OCI-LY7 (cell line): ENCODE results near the gene SLC4A9. TPM values are rescaled to one million over a fixed set of nuclear protein-coding genes. Genes with fewer than 3 reads are reported as not detected.
A peak's percentile ranks its signal among the peaks of the same experiment; 100 is the strongest.

ENCODE experiments used
- BruUV-seq: library from RNA; stranded (reverse); fragments of 400-500 nt; replicated peaks from 2 replicates; lab custom pipeline; 2021; lab: Mats Ljungman, UMichigan
- CTCF ChIA-PET: fragments of 300-600 bp; sonication (Branson Sonifier 250); formaldehyde crosslinking; loops from one replicate; lab custom pipeline; 2022; ENCODE audit warnings: antibody characterized with exemption; ENCODE audit not compliant: unreplicated experiment; lab: Charles Lee
- POLR2A ChIA-PET: fragments of 300-600 bp; sonication (Branson Sonifier 250); formaldehyde crosslinking; loops from one replicate; lab custom pipeline; 2022; ENCODE audit warnings: antibody characterized with exemption; lab: Charles Lee
- DNase-seq: peaks from one replicate; pipeline ENCODE4 v3.0.0-alpha.2; 2015; ENCODE audit warnings: low spot score
- H2AFZ ChIP-seq: fragments of 200-600 bp; sonication (generic), shearing (Covaris generic); 2 replicates; pipeline ENCODE4 v1.6.1; 2014; ENCODE audit warnings: mild to moderate bottlenecking, antibody characterized with exemption, low read length, moderate library complexity
- H3K27ac ChIP-seq: fragments of 200-600 bp; sonication (generic); 2 replicates; pipeline ENCODE4 v1.5.1; 2014; ENCODE audit warnings: mixed run types, low read depth, mild to moderate bottlenecking, moderate library complexity, low read length, inconsistent platforms; ENCODE audit not compliant: poor library complexity, severe bottlenecking
- H3K36me3 ChIP-seq: fragments of 200-600 bp; sonication (generic); 2 replicates; pipeline ENCODE4 v1.6.1; 2014; ENCODE audit warnings: mild to moderate bottlenecking, antibody characterized with exemption, low read length, moderate library complexity, mixed read lengths; ENCODE audit not compliant: insufficient read depth
- H3K4me1 ChIP-seq: fragments of 200-600 bp; sonication (generic); 2 replicates; pipeline ENCODE4 v1.5.1; 2014; ENCODE audit warnings: mild to moderate bottlenecking, low read length; ENCODE audit not compliant: insufficient read depth, poor library complexity, severe bottlenecking
- H3K4me2 ChIP-seq: fragments of 200-600 bp; sonication (generic); 2 replicates; pipeline ENCODE4 v1.6.1; 2014; ENCODE audit warnings: mild to moderate bottlenecking, low read length
- H3K4me3 ChIP-seq: fragments of 200-600 bp; sonication (generic); 2 replicates; pipeline ENCODE4 v1.5.1; 2014; ENCODE audit warnings: mild to moderate bottlenecking, low read depth, low read length; ENCODE audit not compliant: poor library complexity, severe bottlenecking
- H3K79me2 ChIP-seq: fragments of 200-600 bp; sonication (generic); 2 replicates; pipeline ENCODE4 v1.6.1; 2016; ENCODE audit warnings: low read depth, mild to moderate bottlenecking, low read length, moderate library complexity, mixed read lengths; ENCODE audit not compliant: insufficient read depth
- H3K9me2 ChIP-seq: fragments of 200-600 bp; sonication (generic); 2 replicates; pipeline ENCODE4 v1.6.1; 2016; ENCODE audit warnings: mild to moderate bottlenecking, low read length, mixed read lengths; ENCODE audit not compliant: insufficient read depth
- H3K9me3 ChIP-seq: fragments of 200-600 bp; sonication (generic); 2 replicates; pipeline ENCODE4 v1.6.1; 2014; ENCODE audit warnings: mild to moderate bottlenecking, mixed run types, low read length, mixed read lengths
- H4K20me1 ChIP-seq: fragments of 200-600 bp; sonication (generic); 2 replicates; pipeline ENCODE4 v1.6.1; 2014; ENCODE audit warnings: mild to moderate bottlenecking, antibody characterized with exemption, low read length, moderate library complexity, mixed read lengths; ENCODE audit not compliant: insufficient read depth
- EZH2phosphoT487 ChIP-seq: fragments of 200-600 bp; sonication (generic); IDR thresholded peaks from 2 replicates; pipeline ENCODE4 v1.6.1; 2018; ENCODE audit warnings: low read depth, borderline replicate concordance, mild to moderate bottlenecking, mixed run types, antibody characterized with exemption, low read length, moderate library complexity, mixed read lengths
- intact Hi-C: fragments of 100-400 bp; cut with micrococcal nuclease; formaldehyde crosslinking; loops from one replicate; pipeline ENCODE4 v1.10.0; 2022; ENCODE audit not compliant: unreplicated experiment
- total RNA-seq, 2 experiments: library from RNA; depleted of rRNA in 1 of 2; stranded (reverse); fragments of >200 nt in 1 of 2; shearing (Covaris generic) in 1 of 2; gene quantifications; 2 replicates each; pipeline ENCODE4 v1.2.3, GENCODE V29; 2014 to 2022
- TF ChIP-seq, protein P1 (sequence below): fragments of 200-600 bp; sonication (generic); conservative IDR thresholded peaks from 2 replicates; pipeline ENCODE4 v1.5.1; 2014; ENCODE audit warnings: mild to moderate bottlenecking, antibody characterized with exemption, low read length, moderate library complexity, mixed read lengths

SLC4A9 gene
- total RNA-seq, 2 experiments from 2014 or later, result 0.22 to 2.6 TPM

- DNase-seq, result peak; percentile 84
- H3K27ac ChIP-seq, result peak within 1 kb of the TSS; percentile 27
- H3K9me2 ChIP-seq, result no peaks in the 10 kb centered on the region
- TF ChIP-seq, protein P1, sequence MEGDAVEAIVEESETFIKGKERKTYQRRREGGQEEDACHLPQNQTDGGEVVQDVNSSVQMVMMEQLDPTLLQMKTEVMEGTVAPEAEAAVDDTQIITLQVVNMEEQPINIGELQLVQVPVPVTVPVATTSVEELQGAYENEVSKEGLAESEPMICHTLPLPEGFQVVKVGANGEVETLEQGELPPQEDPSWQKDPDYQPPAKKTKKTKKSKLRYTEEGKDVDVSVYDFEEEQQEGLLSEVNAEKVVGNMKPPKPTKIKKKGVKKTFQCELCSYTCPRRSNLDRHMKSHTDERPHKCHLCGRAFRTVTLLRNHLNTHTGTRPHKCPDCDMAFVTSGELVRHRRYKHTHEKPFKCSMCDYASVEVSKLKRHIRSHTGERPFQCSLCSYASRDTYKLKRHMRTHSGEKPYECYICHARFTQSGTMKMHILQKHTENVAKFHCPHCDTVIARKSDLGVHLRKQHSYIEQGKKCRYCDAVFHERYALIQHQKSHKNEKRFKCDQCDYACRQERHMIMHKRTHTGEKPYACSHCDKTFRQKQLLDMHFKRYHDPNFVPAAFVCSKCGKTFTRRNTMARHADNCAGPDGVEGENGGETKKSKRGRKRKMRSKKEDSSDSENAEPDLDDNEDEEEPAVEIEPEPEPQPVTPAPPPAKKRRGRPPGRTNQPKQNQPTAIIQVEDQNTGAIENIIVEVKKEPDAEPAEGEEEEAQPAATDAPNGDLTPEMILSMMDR, result peak; percentile 75
- no peak for TF ChIP-seq EZH2phosphoT487
- no peaks in the 10 kb centered on the region for H3K9me3 ChIP-seq
- H2AFZ ChIP-seq, result peak within 1 kb of the TSS; percentile 91
- POLR2A ChIA-PET, result interaction anchor here (0.6 to 4.2 kb wide), 28 partner anchors 8 to 1828 kb away, joined by 3 to 58 read pairs (median 4); partner anchors contain the start of gene PFDN1
- peaks cover 73% of the 10 kb centered on the region for H3K4me1 ChIP-seq
- peak within 1 kb of the TSS; percentile 69 for H3K4me3 ChIP-seq
- CTCF ChIA-PET, result interaction anchor here (0.6 to 4.5 kb wide), 12 partner anchors 10 to 299 kb away, joined by 3 to 99 read pairs (median 5); no protein-coding TSS in a partner anchor
- H3K4me2 ChIP-seq, result peak within 1 kb of the TSS; percentile 79
- H3K79me2 ChIP-seq, result no peaks in the 10 kb centered on the region
- no TSS peak for BruUV-seq
- H3K36me3 ChIP-seq, result no peaks in the 10 kb centered on the region
- intact Hi-C loops, result loop anchor here (1.0 to 5.0 kb wide), 5 partner anchors 44 to 239 kb away; partner anchors contain the start of gene PFDN1
- H4K20me1 ChIP-seq, result no peaks in the 10 kb centered on the region
Measured at GRCh38 chr5:140346348-140347221, 13.4 kb upstream of the SLC4A9 start, which contains the start of gene HBEGF. TSS of gene HBEGF (minus strand) at chr5:140346603. CDS start at chr5:140346328, 275 bp downstream.

GRCh38 chr5:140347360-140347759 lies 12.6 kb upstream of the SLC4A9 start:
- Histone ChIP-seq H3K4me1 (peaks cover 66% of the 10 kb centered on the region), H4K20me1 (no peaks in the 10 kb centered on the region), H3K4me2 (peak overlapping the region; percentile 79), H3K9me3 (no peaks in the 10 kb centered on the region), H3K9me2 (no peaks in the 10 kb centered on the region), H3K36me3 (no peaks in the 10 kb centered on the region), H3K4me3 (peak overlapping the region; percentile 69), H3K79me2 (no peaks in the 10 kb centered on the region), H2AFZ (peak overlapping the region; percentile 91; the same call in 1 of the 2 replicates), H3K27ac (peak overlapping the region; percentile 27)
- intact Hi-C loops, result loop anchor here (2.0 to 5.0 kb wide), 3 partner anchors 45 to 240 kb away; partner anchors contain the start of gene PFDN1
- TF ChIP-seq EZH2phosphoT487, result no peak
- TF ChIP-seq, protein P1, result no peak
- DNase-seq, result no peak
- POLR2A ChIA-PET, result interaction anchor here (0.5 to 2.9 kb wide), 13 partner anchors 8 to 108 kb away, joined by 3 to 58 read pairs (median 5); partner anchors contain the start of gene SLC4A9
- BruUV-seq, result no TSS peak
- CTCF ChIA-PET, result interaction anchor here (1.3 to 4.5 kb wide), 5 partner anchors 11 to 103 kb away, joined by 3 to 99 read pairs (median 11); no protein-coding TSS in a partner anchor
